Measurements from ENCODE around the gene CDKAL1.

GRCh38 chr6:20769631-20770030 is 235.4 kb downstream of the CDKAL1 start:
- TF ChIP-seq GATA2 (IDR thresholded peaks at IDR 0.05; ENCODE audit: low read depth, low read length) (no peak), GATA3 (IDR thresholded peaks at IDR 0.05; ENCODE audit: low read depth, low read length) (no peak)

All from SH-SY5Y (cell line).